ENCODE data around the gene ST3GAL2.

Gene ST3GAL2

GRCh38 chr16:70438969-70439862 lies at the start of gene ST3GAL2:
TSS of gene ST3GAL2 (minus strand) at chr16:70439100. CDS start at chr16:70398530, 40,570 bp downstream.
- peak; percentile 90 to 99 (median 96) for DNase-seq
- intact Hi-C loops (cut with DNase I): loop anchor here (10.0 kb wide), 1 partner anchor 86 kb away; the partner anchor contains the start of genes COG4 and SF3B3

GRCh38 chr16:70484867-70485266 lies 46.0 kb upstream of the ST3GAL2 start:
- intact Hi-C loops (cut with DNase I): no loop called here

DNA sequence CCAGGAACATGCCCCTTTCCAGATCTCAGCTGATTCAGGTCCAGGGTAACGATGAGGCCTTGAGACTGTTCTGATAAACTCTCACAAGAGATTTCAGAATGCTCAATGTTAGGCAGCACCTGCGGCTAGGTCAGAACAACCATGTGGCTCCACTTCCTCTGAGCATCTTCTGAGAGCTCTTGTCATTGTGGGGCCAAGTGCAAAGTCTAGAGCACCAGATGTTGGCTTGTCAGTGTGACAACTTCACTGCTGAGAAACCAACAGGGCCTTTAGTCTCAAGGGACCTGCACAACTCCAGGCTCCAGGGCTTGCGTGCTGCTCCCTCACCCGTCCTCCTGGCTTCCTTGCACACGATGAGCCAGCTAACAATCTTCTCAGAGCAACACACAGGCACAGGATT lies 44.5 kb upstream of the ST3GAL2 start:
- intact Hi-C loops (cut with DNase I): no loop called here
- DNase-seq: no peak

More at GRCh38 chr16:70484867-70485266, 46.0 kb upstream of the ST3GAL2 start:
- DNase-seq: no peak

GRCh38 chr16:70482624-70483023 lies 43.7 kb upstream of the ST3GAL2 start:
- no peak for DNase-seq
- intact Hi-C loops (cut with DNase I): no loop called here

DNA sequence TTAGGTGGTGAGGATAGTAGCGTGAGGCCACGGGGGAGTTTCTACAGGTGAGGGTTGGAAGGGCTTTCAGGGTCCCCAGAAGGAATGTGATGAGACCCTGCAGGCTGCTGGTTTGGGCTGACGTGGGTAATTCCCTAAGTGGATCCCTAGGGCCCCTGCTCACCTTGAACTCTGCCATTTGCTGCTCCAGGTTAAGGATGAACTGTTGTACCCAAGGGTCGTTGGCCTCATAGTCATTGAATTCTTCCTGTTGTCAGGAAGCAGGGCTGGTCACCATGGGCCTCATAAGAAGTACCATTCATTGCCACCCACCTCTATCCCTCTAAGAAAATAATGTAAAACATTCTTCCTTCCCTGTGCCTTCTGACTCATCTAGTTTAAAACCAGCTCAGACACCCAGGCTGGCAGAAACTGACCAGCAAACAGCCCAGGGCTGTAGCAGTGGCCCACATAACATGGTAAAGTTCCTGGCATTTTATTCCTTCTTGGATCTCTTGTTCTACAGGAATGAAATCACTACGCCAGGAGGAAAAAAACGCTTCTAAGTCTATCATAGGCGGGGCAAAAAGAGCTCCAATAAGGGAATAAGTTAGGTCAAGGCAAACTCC lies 43.1 kb upstream of the ST3GAL2 start:
- intact Hi-C loops (cut with DNase I): no loop called here
- no peak for DNase-seq

DNA sequence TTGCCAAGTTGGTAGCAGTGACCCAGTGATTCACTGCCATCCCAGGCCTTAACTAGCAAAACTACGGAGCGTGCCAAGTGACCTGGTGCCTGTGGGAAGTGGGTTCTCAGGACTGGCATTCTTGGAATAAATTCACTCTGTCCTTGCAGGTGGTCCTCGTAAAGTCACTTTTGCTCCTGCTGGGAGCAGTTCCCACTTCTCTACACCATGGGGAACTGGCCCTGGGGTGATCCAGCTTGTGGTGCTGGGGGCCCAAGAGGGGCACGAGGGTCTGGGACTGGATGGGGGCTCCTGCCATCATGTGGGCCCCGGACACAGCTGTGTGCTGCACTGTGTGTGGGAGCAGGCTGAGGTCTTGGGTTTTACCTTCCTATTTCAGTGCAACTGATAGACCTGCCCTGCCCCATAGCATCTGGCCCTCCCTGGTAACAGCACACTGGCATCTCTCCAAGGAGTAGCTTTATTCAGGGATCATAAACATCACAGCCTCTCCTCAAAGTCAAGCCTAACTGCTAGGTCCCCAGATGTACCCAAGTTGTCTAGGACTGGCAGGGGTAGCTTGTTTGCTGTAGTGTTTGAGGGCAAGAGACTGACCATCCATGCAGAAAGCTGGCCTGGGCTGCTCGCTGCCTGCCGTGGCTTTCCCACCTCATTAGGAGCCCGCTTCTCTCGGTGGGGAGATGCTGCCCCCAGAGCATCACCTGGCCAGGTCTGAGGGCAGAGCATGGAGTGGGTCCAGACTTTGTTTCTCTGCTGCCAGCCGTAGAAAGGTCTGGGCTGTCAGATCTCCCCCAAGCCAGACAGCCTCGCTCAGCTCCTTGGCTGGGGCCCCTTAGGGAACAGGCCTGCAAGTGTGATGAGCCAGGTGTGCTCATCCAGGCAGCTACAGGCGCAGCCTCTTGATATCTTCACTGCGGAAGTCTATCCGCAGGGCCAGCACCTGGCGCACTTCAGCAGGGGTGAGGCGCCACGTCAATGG lies 41.5 kb upstream of the ST3GAL2 start:
- intact Hi-C loops (cut with DNase I): no loop called here

DNA sequence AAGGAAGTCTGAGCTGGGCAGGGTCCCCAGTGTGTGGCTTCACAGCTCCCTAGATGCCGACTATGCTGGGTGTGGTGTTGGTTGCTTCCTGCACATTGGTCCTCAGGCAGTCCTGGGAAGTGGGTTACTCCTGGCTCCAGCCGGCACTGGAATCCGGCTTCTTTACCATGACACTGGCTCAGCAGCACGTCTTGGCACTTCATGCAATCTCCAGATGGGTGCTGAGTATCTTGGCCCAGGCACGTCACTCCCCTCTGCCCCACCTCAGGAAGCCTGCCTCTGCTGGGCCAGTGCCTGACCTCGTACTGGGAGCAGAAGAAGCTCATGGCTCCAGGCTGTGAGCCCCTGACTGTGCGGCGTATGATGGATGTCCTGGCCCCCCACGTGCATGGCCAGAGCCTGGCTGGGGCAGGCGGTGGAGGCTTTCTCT lies 40.0 kb upstream of the ST3GAL2 start:
- intact Hi-C loops (cut with DNase I): no loop called here
- DNase-seq: no peak

More for the DNA sequence above, 41.5 kb upstream of the ST3GAL2 start:
- no peak for DNase-seq

GRCh38 chr16:70478169-70478568 lies 39.3 kb upstream of the ST3GAL2 start:
- intact Hi-C loops (cut with DNase I): no loop called here
- no peak for DNase-seq

- intact Hi-C loops (cut with DNase I): no loop called here
- peak in 6 of 42 donors; percentile 12 to 43 (median 22) for DNase-seq
Observed at GRCh38 chr16:70476272-70477020, 37.5 kb upstream of the ST3GAL2 start.

GRCh38 chr16:70475054-70475871 lies 36.4 kb upstream of the ST3GAL2 start:
- intact Hi-C loops (cut with DNase I): no loop called here
- no peak for DNase-seq

DNA sequence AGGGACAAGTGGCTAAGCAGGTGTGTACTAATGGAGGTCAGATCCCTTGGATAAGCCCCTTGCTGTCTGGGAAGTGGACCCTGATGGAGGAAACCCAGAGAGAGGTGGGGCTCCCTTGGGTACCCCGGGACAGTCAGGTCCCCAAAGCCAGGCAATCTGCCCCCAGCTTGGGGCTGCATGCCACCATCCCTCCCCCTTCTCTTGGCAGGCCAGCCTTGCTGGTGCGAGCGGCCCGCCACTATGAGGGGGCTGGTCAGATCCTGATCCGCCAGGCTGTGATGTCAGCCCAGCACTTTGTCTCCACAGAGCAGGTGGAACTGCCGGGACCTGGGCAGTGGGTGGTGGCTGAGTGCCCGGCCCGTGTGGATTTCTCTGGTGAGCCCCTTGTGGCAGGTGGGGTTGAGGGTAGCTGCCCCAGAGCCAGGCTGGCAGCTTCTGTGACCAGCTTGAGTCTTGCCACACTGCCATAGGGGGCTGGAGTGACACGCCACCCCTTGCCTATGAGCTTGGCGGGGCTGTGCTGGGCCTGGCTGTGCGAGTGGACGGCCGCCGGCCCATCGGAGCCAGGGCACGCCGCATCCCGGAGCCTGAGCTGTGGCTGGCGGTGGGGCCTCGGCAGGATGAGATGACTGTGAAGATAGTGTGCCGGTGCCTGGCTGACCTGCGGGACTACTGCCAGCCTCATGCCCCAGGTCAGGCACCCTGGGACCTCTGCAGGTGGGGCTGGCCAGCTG lies 35.6 kb upstream of the ST3GAL2 start:
- intact Hi-C loops (cut with DNase I): no loop called here

DNA sequence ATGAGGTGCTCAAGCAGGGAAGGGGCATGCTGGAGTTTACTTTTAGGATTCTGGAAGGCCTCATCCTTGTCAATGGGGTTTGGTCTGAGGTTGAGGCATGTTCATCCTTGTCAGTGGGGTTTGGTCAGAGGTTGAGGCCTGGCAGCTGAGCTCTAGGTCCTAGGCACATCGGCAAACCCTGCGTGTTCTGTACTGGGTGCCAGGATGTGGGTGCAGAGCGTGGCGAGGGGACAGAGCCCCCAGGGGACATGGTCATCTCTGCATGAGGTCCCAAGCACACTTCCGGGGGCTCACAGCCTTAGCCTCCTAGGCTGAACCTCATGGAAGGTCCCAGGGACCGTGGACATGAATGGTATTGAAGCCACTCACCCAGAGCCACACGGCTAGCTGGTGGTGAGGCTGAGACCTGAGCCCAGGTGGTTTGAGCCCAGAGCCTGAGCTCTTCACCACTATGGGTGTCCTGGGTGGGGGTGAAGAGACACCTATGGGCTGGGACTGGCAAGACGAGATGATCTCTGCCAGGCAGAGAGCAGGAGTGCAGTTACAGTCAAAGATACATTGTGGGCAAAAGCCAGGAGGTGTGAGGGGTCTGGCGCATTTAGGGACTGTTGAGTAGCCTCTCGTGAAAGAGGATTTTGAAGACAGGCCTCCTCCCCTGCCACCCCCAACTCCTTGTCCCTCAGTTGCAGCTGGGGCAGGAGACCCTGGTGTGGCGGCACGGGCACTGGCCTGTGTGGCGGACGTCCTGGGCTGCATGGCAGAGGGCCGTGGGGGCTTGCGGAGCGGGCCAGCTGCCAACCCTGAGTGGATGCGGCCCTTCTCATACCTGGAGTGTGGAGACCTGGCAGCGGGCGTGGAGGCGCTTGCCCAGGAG lies 34.8 kb upstream of the ST3GAL2 start:
- no peak for DNase-seq
- intact Hi-C loops (cut with DNase I): no loop called here

More for the DNA sequence above, 35.6 kb upstream of the ST3GAL2 start:
- DNase-seq: no peak

- DNase-seq: no peak
Observed at GRCh38 chr16:70472786-70473433, 34.0 kb upstream of the ST3GAL2 start.

DNA sequence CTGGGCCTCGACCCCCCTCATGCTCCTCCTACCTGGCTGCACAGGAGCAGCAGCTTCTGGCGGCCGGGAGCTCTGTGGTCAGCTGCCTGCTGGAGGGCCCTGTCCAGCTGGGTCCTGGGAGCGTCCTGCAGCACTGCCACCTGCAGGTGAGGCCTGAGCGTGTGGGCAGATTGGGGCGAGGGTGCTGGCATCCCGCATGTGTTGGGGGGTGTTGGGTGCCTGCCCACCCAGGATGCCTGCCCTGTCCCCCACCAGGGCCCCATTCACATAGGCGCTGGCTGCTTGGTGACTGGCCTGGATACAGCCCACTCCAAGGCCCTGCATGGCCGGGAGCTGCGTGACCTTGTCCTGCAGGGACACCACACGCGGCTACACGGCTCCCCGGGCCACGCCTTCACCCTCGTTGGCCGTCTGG lies 32.0 kb upstream of the ST3GAL2 start:
- DNase-seq: peak in 28 of 42 donors; percentile 6 to 63 (median 28)
- intact Hi-C loops (cut with DNase I): no loop called here

More at GRCh38 chr16:70472786-70473433, 34.0 kb upstream of the ST3GAL2 start:
- intact Hi-C loops (cut with DNase I): no loop called here

Data from head of caudate nucleus (tissue), 42 donors.